Hepatocyte (in vitro differentiated cells): ENCODE results near the gene KRTAP1-3. TPM values are rescaled to one million over a fixed set of nuclear protein-coding genes. Genes with fewer than 3 reads are reported as not detected.
"Not testable (repeated sequence)": the region's sequence is repeated elsewhere in the genome, so short reads cannot be mapped to it uniquely, and the experiment has no call there.

Experiments
- DNase-seq: peaks from one replicate; pipeline ENCODE4 v3.0.0-alpha.2; 2016; ENCODE audit warnings: low spot score
- H2AFZ ChIP-seq: fragments of 200-600 bp; sonication (generic); 2 replicates; pipeline ENCODE4 v1.6.0; 2016; ENCODE audit warnings: antibody characterized with exemption, mild to moderate bottlenecking
- H3K27ac ChIP-seq: fragments of 200-600 bp; sonication (generic); 2 replicates; pipeline ENCODE4 v1.5.1; 2016; ENCODE audit warnings: mild to moderate bottlenecking
- H3K27me3 ChIP-seq: fragments of 200-600 bp; sonication (generic); 2 replicates; pipeline ENCODE4 v1.6.1; 2016
- H3K36me3 ChIP-seq: fragments of 200-600 bp; sonication (generic); replicated peaks from 2 replicates; pipeline ENCODE4 v1.5.1; 2016; ENCODE audit warnings: low read depth; ENCODE audit not compliant: insufficient read depth
- H3K4me1 ChIP-seq: fragments of 200-600 bp; sonication (generic); 2 replicates; pipeline ENCODE4 v1.5.1; 2016; ENCODE audit warnings: mild to moderate bottlenecking, moderate library complexity; ENCODE audit not compliant: insufficient read depth
- H3K4me2 ChIP-seq: fragments of 200-600 bp; sonication (generic); 2 replicates; pipeline ENCODE4 v1.6.0; 2016
- H3K4me3 ChIP-seq: fragments of 200-600 bp; sonication (generic); 2 replicates; pipeline ENCODE4 v1.5.1; 2016; ENCODE audit warnings: mild to moderate bottlenecking
- H3K79me2 ChIP-seq: fragments of 200-600 bp; sonication (generic); 2 replicates; pipeline ENCODE4 v1.6.0; 2017; ENCODE audit warnings: mild to moderate bottlenecking
- H3K9me2 ChIP-seq: fragments of 200-600 bp; sonication (generic); replicated peaks from 2 replicates; pipeline ENCODE4 v1.6.0; 2017; ENCODE audit warnings: mild to moderate bottlenecking; ENCODE audit not compliant: insufficient read depth
- H3K9me3 ChIP-seq: fragments of 200-600 bp; sonication (generic); 2 replicates; pipeline ENCODE4 v1.5.1; 2016; ENCODE audit warnings: low read depth, mild to moderate bottlenecking
- H4K20me1 ChIP-seq: fragments of 200-600 bp; sonication (generic); 2 replicates; pipeline ENCODE4 v1.6.0; 2016; ENCODE audit warnings: mild to moderate bottlenecking; ENCODE audit not compliant: insufficient read depth, poor library complexity, severe bottlenecking
- CTCF ChIP-seq: fragments of 200-600 bp; sonication (generic); IDR thresholded peaks from 2 replicates; pipeline ENCODE4 v1.5.1; 2016; ENCODE audit warnings: antibody characterized with exemption, mild to moderate bottlenecking; ENCODE audit not compliant: poor library complexity
- EZH2 ChIP-seq: fragments of 200-600 bp; sonication (generic); IDR thresholded peaks from 2 replicates; pipeline ENCODE4 v1.6.1; 2016; ENCODE audit warnings: antibody characterized with exemption, mild to moderate bottlenecking, borderline replicate concordance
- EZH2phosphoT487 ChIP-seq: fragments of 200-600 bp; sonication (generic); IDR thresholded peaks from one replicate; pipeline ENCODE4 v1.6.1; 2018; ENCODE audit warnings: antibody characterized with exemption, mild to moderate bottlenecking, low read depth, moderate library complexity; ENCODE audit not compliant: unreplicated experiment, severe bottlenecking
- WGBS: methylation state at CpG from one replicate; pipeline ENCODE4 v1.1.6; 2016; ENCODE audit warnings: low lambda C conversion rate; ENCODE audit errors: missing lambda C conversion rate; 5-methylcytosine and 5-hydroxymethylcytosine counted together
- polyA plus RNA-seq: library from polyadenylated mRNA; unstranded; fragments of >200 nt; fragmentation: Nextera tagmentation; extraction: Ambion mirVana; gene quantifications from 2 replicates; pipeline ENCODE4 v1.2.1, GENCODE V29; 2016
- total RNA-seq: library from RNA; depleted of rRNA; stranded (reverse); fragments of >200 nt; gene quantifications from 2 replicates; pipeline ENCODE4 v1.2.3, GENCODE V29; 2014

Gene KRTAP1-3
- total RNA-seq (not detected in 2 replicates), polyA plus RNA-seq (not detected in 2 replicates)

- not testable (repeated sequence) for H3K36me3 ChIP-seq, H3K27me3 ChIP-seq, H3K27ac ChIP-seq, H4K20me1 ChIP-seq, H3K79me2 ChIP-seq, H3K4me1 ChIP-seq, H3K4me3 ChIP-seq, H3K4me2 ChIP-seq, H2AFZ ChIP-seq, H3K9me2 ChIP-seq, H3K9me3 ChIP-seq, DNase-seq
- 94% methylated on average over 9 of the region's 10 CpGs for WGBS
Observed at GRCh38 chr17:41034346-41034935, at the start of gene KRTAP1-3. Gene KRTAP1-3, minus strand, starts transcription at chr17:41034874. Its CDS starts 53 bp downstream, at chr17:41034821.

GRCh38 chr17:41084100-41084856, 49.6 kb upstream of the KRTAP1-3 start, which contains the start of gene KRTAP4-7:
Gene KRTAP4-7, plus strand, starts transcription at chr17:41084150. Its CDS starts 57 bp downstream, at chr17:41084207.
- not testable (repeated sequence) for H3K27me3 ChIP-seq, H2AFZ ChIP-seq, H3K4me1 ChIP-seq, H3K9me3 ChIP-seq, DNase-seq, H4K20me1 ChIP-seq, H3K4me3 ChIP-seq, H3K79me2 ChIP-seq, H3K4me2 ChIP-seq, H3K36me3 ChIP-seq, H3K27ac ChIP-seq, H3K9me2 ChIP-seq
- 90% methylated on average over 13 of the region's 14 CpGs for WGBS

GRCh38 chr17:41083427-41083826, 48.8 kb upstream of the KRTAP1-3 start:
- H3K27ac ChIP-seq, H3K4me1 ChIP-seq, H3K27me3 ChIP-seq, H3K36me3 ChIP-seq, H4K20me1 ChIP-seq, H3K79me2 ChIP-seq, H3K9me3 ChIP-seq, H3K9me2 ChIP-seq, H3K4me2 ChIP-seq, H2AFZ ChIP-seq, H3K4me3 ChIP-seq, DNase-seq: not testable (repeated sequence)
- WGBS = 76% methylated on average over 2 of the region's 2 CpGs

GRCh38 chr17:41082626-41083025, 48.0 kb upstream of the KRTAP1-3 start:
- Histone ChIP-seq H3K79me2 (no peaks in the 10 kb centered on the region), H3K4me2 (no peak overlapping the region), H3K27me3 (peaks cover 6% of the 10 kb centered on the region), H3K9me3 (no peaks in the 10 kb centered on the region), H3K36me3 (no peaks in the 10 kb centered on the region), H3K4me1 (no peaks in the 10 kb centered on the region), H3K9me2 (no peaks in the 10 kb centered on the region), H3K4me3 (no peak overlapping the region), H2AFZ (no peak overlapping the region), H4K20me1 (no peaks in the 10 kb centered on the region), H3K27ac (no peak overlapping the region)
- 65% methylated on average over 4 of the region's 4 CpGs for WGBS
- DNase-seq = no peak
- no peak for TF ChIP-seq EZH2
- TF ChIP-seq CTCF = no peak
- no peak for TF ChIP-seq EZH2phosphoT487

GRCh38 chr17:41076788-41077187, 42.1 kb upstream of the KRTAP1-3 start:
- Histone ChIP-seq H4K20me1 (no peaks in the 10 kb centered on the region), H3K79me2 (no peaks in the 10 kb centered on the region), H3K4me1 (no peaks in the 10 kb centered on the region), H3K27ac (no peak overlapping the region), H3K27me3 (peaks cover 15% of the 10 kb centered on the region), H2AFZ (no peak overlapping the region), H3K4me3 (no peak overlapping the region), H3K4me2 (no peak overlapping the region), H3K9me2 (no peaks in the 10 kb centered on the region), H3K9me3 (no peaks in the 10 kb centered on the region), H3K36me3 (no peaks in the 10 kb centered on the region)
- TF ChIP-seq EZH2 (no peak), EZH2phosphoT487 (no peak), CTCF (no peak)
- no peak for DNase-seq
